Type B pancreatic cell (in vitro differentiated cells): Measurements from ENCODE around the gene NUAK1. TPM values are rescaled to one million over a fixed set of nuclear protein-coding genes. Genes with fewer than 3 reads are reported as not detected.

Source experiments
- DNase-seq: peaks from one replicate; pipeline ENCODE4 v3.0.0; 2021; ENCODE audit warnings: mixed read lengths; ENCODE audit not compliant: unreplicated experiment; ENCODE audit errors: extremely low spot score
- H3K27ac Mint-ChIP-seq: 2 replicates; pipeline ENCODE4 v1.8.0; 2021; ENCODE audit warnings: mild to moderate bottlenecking, mixed read lengths
- H3K27me3 Mint-ChIP-seq: 2 replicates; pipeline ENCODE4 v1.8.0; 2021; ENCODE audit warnings: mixed read lengths
- H3K36me3 Mint-ChIP-seq: 2 replicates; pipeline ENCODE4 v1.8.0; 2021; ENCODE audit warnings: mixed read lengths
- H3K4me1 Mint-ChIP-seq: one replicate; pipeline ENCODE4 v1.8.0; 2021; ENCODE audit warnings: mixed read lengths; ENCODE audit not compliant: unreplicated experiment
- H3K4me3 Mint-ChIP-seq: 2 replicates; pipeline ENCODE4 v1.8.0; 2021; ENCODE audit warnings: mild to moderate bottlenecking, mixed read lengths
- H3K9me3 Mint-ChIP-seq: 2 replicates; pipeline ENCODE4 v1.8.0; 2021; ENCODE audit warnings: mixed read lengths
- total RNA-seq: library from RNA; stranded (reverse); gene quantifications from 2 replicates; pipeline ENCODE4 v1.2.1, GENCODE V29; 2021; ENCODE audit warnings: low replicate concordance
- TF ChIP-seq, protein P1 (sequence below): fragments of 200-600 bp; sonication (generic); conservative IDR thresholded peaks from 2 replicates; pipeline ENCODE4 v1.5.0; 2021; ENCODE audit warnings: antibody characterized with exemption, mild to moderate bottlenecking

The NUAK1 gene
- total RNA-seq, 1 donor from 2014 or later, result 8.1 TPM

DNA sequence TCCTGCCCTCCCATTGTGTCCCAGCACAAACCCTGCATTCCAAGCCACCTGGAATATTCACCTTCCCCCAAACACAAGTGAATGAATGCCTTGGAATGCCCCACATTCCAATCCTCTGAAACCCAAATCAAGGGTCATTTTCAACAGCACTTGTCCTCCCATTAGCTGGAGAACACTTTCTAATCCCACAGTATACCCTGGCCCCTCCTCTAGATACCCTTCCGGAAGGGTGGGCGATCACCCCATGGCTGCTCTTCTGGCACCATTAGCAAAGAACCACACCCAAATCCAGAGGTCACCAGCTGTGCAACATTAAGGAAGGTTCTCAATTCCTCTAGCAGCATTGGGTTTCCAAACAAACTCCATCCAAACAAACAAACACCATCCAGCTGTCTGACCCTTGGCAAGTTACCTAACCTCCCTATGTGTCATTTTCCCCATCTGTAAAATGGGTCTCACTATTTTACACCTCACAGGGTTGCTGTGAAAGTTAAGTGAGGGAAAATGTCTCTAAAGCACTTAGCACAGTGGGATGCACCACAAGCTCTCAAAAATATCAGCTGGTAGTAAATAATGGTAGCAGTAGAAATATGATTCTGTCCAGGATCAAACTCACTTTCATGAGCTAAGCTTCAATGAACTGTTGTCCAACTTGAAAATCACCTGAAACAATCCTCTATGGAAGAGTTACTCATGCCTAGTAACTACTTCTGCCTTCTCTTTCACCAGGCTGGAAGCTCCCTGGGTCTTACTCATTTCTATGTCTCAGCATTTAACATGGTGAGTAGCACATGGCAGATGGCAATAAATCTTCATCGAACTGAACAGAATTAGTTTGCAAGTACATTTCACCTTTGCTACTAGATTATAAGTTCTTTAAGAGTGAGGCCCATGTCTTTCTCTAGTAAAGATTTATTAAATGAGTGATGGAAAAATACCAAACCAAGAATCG lies 5.3 kb downstream of the NUAK1 start:
- no peak overlapping the region for H3K4me3 Mint-ChIP-seq
- no peak overlapping the region for H3K27ac Mint-ChIP-seq
- peaks cover 39% of the 10 kb centered on the region for H3K27me3 Mint-ChIP-seq
- TF ChIP-seq, protein P1, sequence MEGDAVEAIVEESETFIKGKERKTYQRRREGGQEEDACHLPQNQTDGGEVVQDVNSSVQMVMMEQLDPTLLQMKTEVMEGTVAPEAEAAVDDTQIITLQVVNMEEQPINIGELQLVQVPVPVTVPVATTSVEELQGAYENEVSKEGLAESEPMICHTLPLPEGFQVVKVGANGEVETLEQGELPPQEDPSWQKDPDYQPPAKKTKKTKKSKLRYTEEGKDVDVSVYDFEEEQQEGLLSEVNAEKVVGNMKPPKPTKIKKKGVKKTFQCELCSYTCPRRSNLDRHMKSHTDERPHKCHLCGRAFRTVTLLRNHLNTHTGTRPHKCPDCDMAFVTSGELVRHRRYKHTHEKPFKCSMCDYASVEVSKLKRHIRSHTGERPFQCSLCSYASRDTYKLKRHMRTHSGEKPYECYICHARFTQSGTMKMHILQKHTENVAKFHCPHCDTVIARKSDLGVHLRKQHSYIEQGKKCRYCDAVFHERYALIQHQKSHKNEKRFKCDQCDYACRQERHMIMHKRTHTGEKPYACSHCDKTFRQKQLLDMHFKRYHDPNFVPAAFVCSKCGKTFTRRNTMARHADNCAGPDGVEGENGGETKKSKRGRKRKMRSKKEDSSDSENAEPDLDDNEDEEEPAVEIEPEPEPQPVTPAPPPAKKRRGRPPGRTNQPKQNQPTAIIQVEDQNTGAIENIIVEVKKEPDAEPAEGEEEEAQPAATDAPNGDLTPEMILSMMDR, result no peak
- H3K4me1 Mint-ChIP-seq, result peaks cover 66% of the 10 kb centered on the region
- no peak for DNase-seq
- H3K36me3 Mint-ChIP-seq, result peaks cover 7% of the 10 kb centered on the region
- H3K9me3 Mint-ChIP-seq, result no peaks in the 10 kb centered on the region

DNA sequence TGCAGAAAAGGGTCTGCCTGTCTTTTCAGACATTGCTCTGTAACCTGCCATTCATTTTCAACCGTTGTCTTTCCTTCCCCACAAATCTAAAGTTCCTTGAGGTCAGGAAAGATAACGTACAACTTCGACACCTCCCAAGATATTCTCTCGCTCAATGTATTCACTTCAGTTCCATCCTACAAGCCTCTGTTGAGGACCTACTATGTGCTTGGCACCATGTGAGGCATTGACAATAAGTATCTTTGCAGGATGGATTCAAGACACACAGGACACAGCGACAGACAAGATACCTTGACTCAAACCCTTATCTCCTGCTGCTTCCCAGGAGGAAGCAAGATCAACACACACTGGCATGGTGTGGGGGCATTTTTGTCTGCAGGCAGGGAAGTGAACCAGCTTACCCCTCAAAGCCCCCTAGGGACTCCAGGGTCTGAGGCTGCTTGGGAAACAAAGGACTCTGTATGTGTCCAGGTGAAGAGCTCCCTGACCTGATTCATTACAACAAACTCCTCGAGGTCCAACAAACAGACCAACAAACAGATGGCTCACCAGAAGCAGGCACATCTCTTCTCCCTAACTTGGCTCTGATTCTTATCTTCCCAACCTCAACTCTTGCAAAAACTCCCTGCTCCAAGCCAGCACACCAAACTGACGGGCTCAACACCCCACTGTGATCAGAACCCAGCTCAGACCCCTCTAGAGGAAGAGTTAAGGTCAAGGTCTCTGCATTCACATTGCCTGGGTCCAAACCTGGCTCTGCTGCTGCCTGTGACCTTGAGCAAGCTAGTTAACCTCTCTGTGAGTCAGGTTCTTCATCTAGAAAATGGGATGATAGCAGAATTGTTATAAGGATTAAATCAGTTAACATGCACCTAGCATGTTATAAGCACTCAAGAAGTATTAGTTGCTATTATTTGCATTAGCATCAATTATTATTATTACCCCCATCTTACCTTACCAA lies 6.3 kb downstream of the NUAK1 start:
- H3K9me3 Mint-ChIP-seq, result no peaks in the 10 kb centered on the region
- no peak overlapping the region for H3K4me3 Mint-ChIP-seq
- H3K4me1 Mint-ChIP-seq, result peaks cover 67% of the 10 kb centered on the region
- H3K27me3 Mint-ChIP-seq, result peaks cover 35% of the 10 kb centered on the region
- H3K36me3 Mint-ChIP-seq, result peaks cover 7% of the 10 kb centered on the region
- TF ChIP-seq, protein P1, result no peak
- no peak overlapping the region for H3K27ac Mint-ChIP-seq
- no peak for DNase-seq

DNA sequence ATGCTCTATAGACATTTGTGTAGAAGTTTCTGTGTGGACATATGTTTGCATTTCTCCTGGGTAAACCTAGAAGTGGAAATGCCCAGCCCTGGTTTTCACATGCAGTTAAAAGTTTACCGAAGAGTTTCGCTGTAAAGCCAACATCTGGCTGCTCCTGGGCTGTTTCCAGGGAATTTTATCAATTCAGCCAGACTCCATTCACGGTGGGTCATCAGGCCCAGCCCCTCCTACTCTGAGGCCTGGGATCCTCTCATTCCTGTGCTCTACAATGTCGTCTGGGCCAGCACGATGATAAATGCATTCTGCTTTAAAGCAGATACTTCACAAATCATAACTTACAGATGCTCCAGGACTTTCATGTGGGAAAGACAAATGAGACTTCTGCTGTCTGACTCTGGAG lies 7.1 kb downstream of the NUAK1 start:
- DNase-seq, result no peak
- Mint-ChIP-seq H3K9me3 (no peaks in the 10 kb centered on the region), H3K4me1 (peaks cover 69% of the 10 kb centered on the region), H3K27ac (no peak overlapping the region), H3K27me3 (peaks cover 32% of the 10 kb centered on the region), H3K36me3 (peaks cover 7% of the 10 kb centered on the region), H3K4me3 (no peak overlapping the region)
- TF ChIP-seq, protein P1, result no peak

DNA sequence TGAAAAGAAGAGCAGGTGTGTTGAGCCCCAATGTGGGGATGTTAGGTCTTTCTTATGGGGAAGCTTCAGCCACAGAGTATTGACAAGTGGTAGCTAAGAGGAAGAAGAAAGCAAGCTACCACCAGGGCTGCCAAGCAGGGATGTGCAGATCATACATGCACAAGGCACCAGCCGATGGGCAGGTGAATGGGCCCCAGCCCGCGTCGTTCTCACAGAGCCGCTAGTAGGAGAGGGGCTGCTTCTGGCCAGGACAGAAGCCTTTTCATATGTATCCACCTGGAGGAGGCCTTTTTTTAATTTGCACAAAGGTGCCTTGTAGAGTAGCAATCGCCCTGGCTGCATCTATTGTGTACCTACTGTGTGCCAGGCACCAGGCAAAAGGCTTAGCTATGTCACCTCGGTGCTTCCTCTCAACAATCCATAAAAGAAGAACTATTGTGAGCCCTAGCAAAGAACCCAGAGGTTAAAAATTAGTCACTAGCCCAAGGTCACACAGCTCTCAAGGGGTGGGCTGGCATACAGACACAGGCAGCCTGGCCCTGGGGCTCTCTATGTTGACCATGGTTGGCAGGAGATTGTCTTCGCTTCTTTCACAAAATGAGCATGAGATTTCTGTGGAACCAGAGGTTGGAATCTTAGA lies 8.2 kb downstream of the NUAK1 start:
- Mint-ChIP-seq H3K27ac (no peak overlapping the region), H3K9me3 (no peaks in the 10 kb centered on the region), H3K36me3 (peaks cover 7% of the 10 kb centered on the region), H3K27me3 (peaks cover 32% of the 10 kb centered on the region), H3K4me3 (no peak overlapping the region), H3K4me1 (peaks cover 67% of the 10 kb centered on the region)
- TF ChIP-seq, protein P1, result no peak
- DNase-seq, result no peak
